Measurements from ENCODE around the gene CHD6. TPM values are rescaled to one million over a fixed set of nuclear protein-coding genes. Genes with fewer than 3 reads are reported as not detected.

The CHD6 gene
- total and polyA plus RNA-seq, 2 of the 13 experiments (the other 11 are each of a cell fraction or from before 2014, with no cell fraction given), result 14.4 to 52.0 TPM

DNA sequence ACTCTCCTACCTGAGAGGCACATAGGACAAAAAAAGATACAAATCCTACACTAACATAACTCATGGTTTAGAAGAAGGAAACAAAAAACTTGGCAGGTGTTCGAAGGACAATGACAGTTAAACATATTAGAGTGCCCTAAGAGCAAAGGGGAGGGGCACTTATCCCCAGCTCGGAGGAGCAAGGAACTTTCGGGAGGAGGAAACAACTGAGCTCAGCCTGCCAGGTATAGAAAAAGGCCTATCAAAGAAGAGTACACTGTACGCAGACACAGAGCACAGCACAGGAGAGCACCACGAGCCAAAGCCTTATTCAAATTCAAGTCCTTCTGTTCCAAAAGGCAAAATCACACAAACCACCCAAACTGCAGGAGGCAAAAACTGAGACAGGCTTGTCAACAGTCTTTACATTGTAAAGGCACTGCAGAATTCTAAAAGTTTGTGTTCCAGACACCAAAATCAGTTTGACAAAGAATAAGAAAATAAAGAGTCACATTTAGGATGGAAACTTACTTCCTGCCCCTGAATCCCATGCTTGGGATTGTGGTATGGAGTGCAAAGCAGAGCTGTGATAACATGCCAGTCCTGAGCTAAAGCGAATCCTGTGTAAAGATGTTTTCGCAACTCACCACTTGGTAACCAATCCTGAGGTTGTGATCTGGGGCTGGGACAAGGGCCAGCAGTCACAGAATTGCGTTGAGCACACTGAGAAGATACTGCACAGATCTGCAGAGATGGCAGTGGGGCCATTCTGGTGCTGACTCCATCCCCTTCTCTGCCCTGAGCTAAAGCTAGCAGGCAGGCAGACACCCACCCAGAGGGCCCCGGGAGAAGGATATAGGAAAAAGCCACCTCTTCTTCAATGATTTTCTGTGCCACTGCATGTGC is 108.6 kb downstream of the CHD6 start (continued):
- TF ChIP-seq, protein P1, sequence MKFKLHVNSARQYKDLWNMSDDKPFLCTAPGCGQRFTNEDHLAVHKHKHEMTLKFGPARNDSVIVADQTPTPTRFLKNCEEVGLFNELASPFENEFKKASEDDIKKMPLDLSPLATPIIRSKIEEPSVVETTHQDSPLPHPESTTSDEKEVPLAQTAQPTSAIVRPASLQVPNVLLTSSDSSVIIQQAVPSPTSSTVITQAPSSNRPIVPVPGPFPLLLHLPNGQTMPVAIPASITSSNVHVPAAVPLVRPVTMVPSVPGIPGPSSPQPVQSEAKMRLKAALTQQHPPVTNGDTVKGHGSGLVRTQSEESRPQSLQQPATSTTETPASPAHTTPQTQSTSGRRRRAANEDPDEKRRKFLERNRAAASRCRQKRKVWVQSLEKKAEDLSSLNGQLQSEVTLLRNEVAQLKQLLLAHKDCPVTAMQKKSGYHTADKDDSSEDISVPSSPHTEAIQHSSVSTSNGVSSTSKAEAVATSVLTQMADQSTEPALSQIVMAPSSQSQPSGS (CRISPR knock-in tag; IDR thresholded peaks at IDR 0.05), result no peak
- no peak for TF ChIP-seq CREM (IDR thresholded peaks at IDR 0.05)
- no peak for TF ChIP-seq CREM (CRISPR knock-in tag; IDR thresholded peaks at IDR 0.05)
- no peak for TF ChIP-seq ZFP37 (CRISPR knock-in tag; IDR thresholded peaks at IDR 0.05; ENCODE audit: borderline replicate concordance)
- TF ChIP-seq ZFP36 (IDR thresholded peaks at IDR 0.05; ENCODE audit: borderline replicate concordance, low read depth, low read length, partially characterized antibody), result no peak
- peak; percentile 72 for TF ChIP-seq RBM22 (optimal IDR thresholded peaks at IDR 0.05; ENCODE audit: low read length)
- TF ChIP-seq RXRA (CRISPR knock-in tag; IDR thresholded peaks at IDR 0.05), result no peak
- TF ChIP-seq IKZF4 (CRISPR knock-in tag; IDR thresholded peaks at IDR 0.05; ENCODE audit: borderline replicate concordance, low read depth, not compliant biosample characterization), result no peak
- TF ChIP-seq ZSCAN25 (CRISPR knock-in tag; IDR thresholded peaks at IDR 0.05), result no peak
- TF ChIP-seq, protein P2, sequence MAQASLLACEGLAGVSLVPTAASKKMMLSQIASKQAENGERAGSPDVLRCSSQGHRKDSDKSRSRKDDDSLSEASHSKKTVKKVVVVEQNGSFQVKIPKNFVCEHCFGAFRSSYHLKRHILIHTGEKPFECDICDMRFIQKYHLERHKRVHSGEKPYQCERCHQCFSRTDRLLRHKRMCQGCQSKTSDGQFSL (CRISPR knock-in tag; IDR thresholded peaks at IDR 0.05), result no peak
- no peak for TF ChIP-seq ZNF253 (CRISPR knock-in tag; IDR thresholded peaks at IDR 0.05; ENCODE audit: borderline replicate concordance)
- TF ChIP-seq IRF2 (CRISPR knock-in tag; IDR thresholded peaks at IDR 0.05), result no peak
- TF ChIP-seq ETV5 (CRISPR knock-in tag; IDR thresholded peaks at IDR 0.05; ENCODE audit: borderline replicate concordance), result no peak
- TF ChIP-seq, protein P3, sequence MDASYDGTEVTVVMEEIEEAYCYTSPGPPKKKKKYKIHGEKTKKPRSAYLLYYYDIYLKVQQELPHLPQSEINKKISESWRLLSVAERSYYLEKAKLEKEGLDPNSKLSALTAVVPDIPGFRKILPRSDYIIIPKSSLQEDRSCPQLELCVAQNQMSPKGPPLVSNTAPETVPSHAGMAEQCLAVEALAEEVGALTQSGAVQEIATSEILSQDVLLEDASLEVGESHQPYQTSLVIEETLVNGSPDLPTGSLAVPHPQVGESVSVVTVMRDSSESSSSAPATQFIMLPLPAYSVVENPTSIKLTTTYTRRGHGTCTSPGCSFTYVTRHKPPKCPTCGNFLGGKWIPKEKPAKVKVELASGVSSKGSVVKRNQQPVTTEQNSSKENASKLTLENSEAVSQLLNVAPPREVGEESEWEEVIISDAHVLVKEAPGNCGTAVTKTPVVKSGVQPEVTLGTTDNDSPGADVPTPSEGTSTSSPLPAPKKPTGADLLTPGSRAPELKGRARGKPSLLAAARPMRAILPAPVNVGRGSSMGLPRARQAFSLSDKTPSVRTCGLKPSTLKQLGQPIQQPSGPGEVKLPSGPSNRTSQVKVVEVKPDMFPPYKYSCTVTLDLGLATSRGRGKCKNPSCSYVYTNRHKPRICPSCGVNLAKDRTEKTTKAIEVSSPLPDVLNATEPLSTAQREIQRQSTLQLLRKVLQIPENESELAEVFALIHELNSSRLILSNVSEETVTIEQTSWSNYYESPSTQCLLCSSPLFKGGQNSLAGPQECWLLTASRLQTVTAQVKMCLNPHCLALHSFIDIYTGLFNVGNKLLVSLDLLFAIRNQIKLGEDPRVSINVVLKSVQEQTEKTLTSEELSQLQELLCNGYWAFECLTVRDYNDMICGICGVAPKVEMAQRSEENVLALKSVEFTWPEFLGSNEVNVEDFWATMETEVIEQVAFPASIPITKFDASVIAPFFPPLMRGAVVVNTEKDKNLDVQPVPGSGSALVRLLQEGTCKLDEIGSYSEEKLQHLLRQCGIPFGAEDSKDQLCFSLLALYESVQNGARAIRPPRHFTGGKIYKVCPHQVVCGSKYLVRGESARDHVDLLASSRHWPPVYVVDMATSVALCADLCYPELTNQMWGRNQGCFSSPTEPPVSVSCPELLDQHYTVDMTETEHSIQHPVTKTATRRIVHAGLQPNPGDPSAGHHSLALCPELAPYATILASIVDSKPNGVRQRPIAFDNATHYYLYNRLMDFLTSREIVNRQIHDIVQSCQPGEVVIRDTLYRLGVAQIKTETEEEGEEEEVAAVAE (CRISPR knock-in tag; IDR thresholded peaks at IDR 0.05; ENCODE audit: borderline replicate concordance), result peak; percentile 22; the same call in 1 of the 2 replicates

Measured in HepG2 (cell line).